ENCODE results near the gene TMEM86B. TPM values are rescaled to one million over a fixed set of nuclear protein-coding genes. Genes with fewer than 3 reads are reported as not detected.

The TMEM86B gene
- total RNA-seq, 1 experiment from 2014 or later, result 4.2 TPM

- ChIA-PET POLR2A (no interaction called here), CTCF (no interaction called here)
- intact Hi-C loops (cut with micrococcal nuclease), result no loop called here
- Mint-ChIP-seq H3K9me3 (ENCODE audit: unreplicated experiment) (no peaks in the 10 kb centered on the region), H3K4me3 (ENCODE audit: unreplicated experiment) (no peak overlapping the region), H3K27ac (ENCODE audit: low read depth, unreplicated experiment) (no peak overlapping the region), H3K36me3 (ENCODE audit: insufficient read depth, unreplicated experiment) (peaks cover 17% of the 10 kb centered on the region), H3K4me1 (ENCODE audit: insufficient read depth, unreplicated experiment) (peaks cover 20% of the 10 kb centered on the region), H3K27me3 (ENCODE audit: insufficient read depth, unreplicated experiment) (no peaks in the 10 kb centered on the region)
- TF ChIP-seq CTCF (IDR thresholded peaks at IDR 0.05; ENCODE audit: unreplicated experiment), result no peak
- DNase-seq (ENCODE audit: unreplicated experiment), result no peak
- BruUV-seq (replicated peaks), result no TSS peak
Measured at GRCh38 chr19:55249841-55250240, 21.3 kb upstream of the TMEM86B start.

GRCh38 chr19:55248704-55249103 lies 20.1 kb upstream of the TMEM86B start:
- Mint-ChIP-seq H3K9me3 (ENCODE audit: unreplicated experiment) (no peaks in the 10 kb centered on the region), H3K27me3 (ENCODE audit: insufficient read depth, unreplicated experiment) (no peaks in the 10 kb centered on the region), H3K36me3 (ENCODE audit: insufficient read depth, unreplicated experiment) (peaks cover 28% of the 10 kb centered on the region), H3K4me3 (ENCODE audit: unreplicated experiment) (no peak overlapping the region), H3K27ac (ENCODE audit: low read depth, unreplicated experiment) (peak overlapping the region; percentile 23), H3K4me1 (ENCODE audit: insufficient read depth, unreplicated experiment) (peaks cover 11% of the 10 kb centered on the region)
- no peak for TF ChIP-seq CTCF (IDR thresholded peaks at IDR 0.05; ENCODE audit: unreplicated experiment)
- no peak for DNase-seq (ENCODE audit: unreplicated experiment)
- CTCF ChIA-PET, result interaction anchor here (0.6 to 1.2 kb wide), 3 partner anchors 9 to 102 kb away, joined by 3 to 9 read pairs (median 4); no protein-coding TSS in a partner anchor
- no TSS peak for BruUV-seq (replicated peaks)
- POLR2A ChIA-PET, result interaction anchor here (0.9 to 1.1 kb wide), 2 partner anchors 9 to 10 kb away, joined by 3 to 4 read pairs; partner anchors contain the start of gene PPP6R1
- intact Hi-C loops (cut with micrococcal nuclease), result no loop called here

- no peak for DNase-seq (ENCODE audit: unreplicated experiment)
- no TSS peak for BruUV-seq (replicated peaks)
- no peak overlapping the region for H3K27ac Mint-ChIP-seq (ENCODE audit: low read depth, unreplicated experiment)
- no peak for TF ChIP-seq CTCF (IDR thresholded peaks at IDR 0.05; ENCODE audit: unreplicated experiment)
- H3K27me3 Mint-ChIP-seq (ENCODE audit: insufficient read depth, unreplicated experiment), result no peaks in the 10 kb centered on the region
- ChIA-PET POLR2A (interaction anchor here (0.9 to 1.1 kb wide), 2 partner anchors 9 to 11 kb away, joined by 3 to 4 read pairs; partner anchors contain the start of gene PPP6R1), CTCF (interaction anchor here (0.6 to 1.2 kb wide), 3 partner anchors 10 to 102 kb away, joined by 3 to 9 read pairs (median 4); no protein-coding TSS in a partner anchor)
- H3K36me3 Mint-ChIP-seq (ENCODE audit: insufficient read depth, unreplicated experiment), result peaks cover 33% of the 10 kb centered on the region
- peaks cover 11% of the 10 kb centered on the region for H3K4me1 Mint-ChIP-seq (ENCODE audit: insufficient read depth, unreplicated experiment)
- intact Hi-C loops (cut with micrococcal nuclease), result no loop called here
- H3K4me3 Mint-ChIP-seq (ENCODE audit: unreplicated experiment), result no peak overlapping the region
- H3K9me3 Mint-ChIP-seq (ENCODE audit: unreplicated experiment), result no peaks in the 10 kb centered on the region
Measured at GRCh38 chr19:55248166-55248675, 19.7 kb upstream of the TMEM86B start.

GRCh38 chr19:55247621-55248099 lies 19.1 kb upstream of the TMEM86B start:
- Mint-ChIP-seq H3K36me3 (ENCODE audit: insufficient read depth, unreplicated experiment) (peaks cover 36% of the 10 kb centered on the region), H3K4me3 (ENCODE audit: unreplicated experiment) (no peak overlapping the region), H3K9me3 (ENCODE audit: unreplicated experiment) (no peaks in the 10 kb centered on the region), H3K27me3 (ENCODE audit: insufficient read depth, unreplicated experiment) (no peaks in the 10 kb centered on the region), H3K4me1 (ENCODE audit: insufficient read depth, unreplicated experiment) (peaks cover 11% of the 10 kb centered on the region), H3K27ac (ENCODE audit: low read depth, unreplicated experiment) (no peak overlapping the region)
- BruUV-seq (replicated peaks), result no TSS peak
- POLR2A ChIA-PET, result interaction anchor here (0.9 to 1.1 kb wide), 2 partner anchors 10 to 11 kb away, joined by 3 to 4 read pairs; partner anchors contain the start of gene PPP6R1
- DNase-seq (ENCODE audit: unreplicated experiment), result no peak
- TF ChIP-seq CTCF (IDR thresholded peaks at IDR 0.05; ENCODE audit: unreplicated experiment), result no peak
- intact Hi-C loops (cut with micrococcal nuclease), result no loop called here
- CTCF ChIA-PET, result interaction anchor here (1.2 kb wide), 1 partner anchor 10 kb away, joined by 9 read pairs; no protein-coding TSS in a partner anchor
